HG03045 (cell line): ENCODE measurements around the gene GPT2.
A peak's percentile ranks its signal among the peaks of the same experiment; 100 is the strongest.

Experiments
- ATAC-seq: cut with Tn5 transposase; IDR thresholded peaks from one replicate; pipeline ENCODE4 v1.9.1; 2021; ENCODE audit warnings: mild to moderate bottlenecking, moderate library complexity; ENCODE audit not compliant: unreplicated experiment

Gene GPT2

GRCh38 chr16:46961373-46962353, 77.5 kb downstream of the GPT2 start:
- no peak for ATAC-seq

GRCh38 chr16:46962629-46963028, 78.5 kb downstream of the GPT2 start:
- no peak for ATAC-seq

- no peak for ATAC-seq
Observed at GRCh38 chr16:46968063-46968435, 83.9 kb downstream of the GPT2 start.

GRCh38 chr16:46970089-46970488, 85.9 kb downstream of the GPT2 start:
- ATAC-seq = no peak

GRCh38 chr16:46971271-46971670, 87.1 kb downstream of the GPT2 start:
- no peak for ATAC-seq

- ATAC-seq = peak; percentile 52
Observed at GRCh38 chr16:46972429-46973206, 88.5 kb downstream of the GPT2 start.

- ATAC-seq = peak; percentile 90
Observed at GRCh38 chr16:46973207-46973995, 89.2 kb downstream of the GPT2 start, which contains the start of gene DNAJA2. TSS of gene DNAJA2 (minus strand) at chr16:46973674. CDS start at chr16:46973572, 102 bp downstream.

GRCh38 chr16:46973996-46974324, 89.8 kb downstream of the GPT2 start:
- no peak for ATAC-seq

GRCh38 chr16:46974352-46974751, 90.2 kb downstream of the GPT2 start:
- ATAC-seq = no peak

- no peak for ATAC-seq
Observed at GRCh38 chr16:46975165-46975564, 91.0 kb downstream of the GPT2 start.

GRCh38 chr16:46975908-46976470, 91.8 kb downstream of the GPT2 start:
- no peak for ATAC-seq

GRCh38 chr16:46976550-46976949, 92.4 kb downstream of the GPT2 start:
- no peak for ATAC-seq
